HEK293 (cell line): ENCODE measurements around the gene GIGYF1.

Experiments used
- CTCF ChIA-PET: fragments of 350-600 bp; formaldehyde crosslinking; extraction: SDS; loops from one replicate; lab custom pipeline; 2021; ENCODE audit warnings: antibody characterized with exemption; lab: Yijun Ruan, JAX
- POLR2A ChIA-PET: fragments of 300-600 bp; formaldehyde crosslinking; extraction: SDS; loops from one replicate; lab custom pipeline; 2020; ENCODE audit warnings: antibody characterized with exemption, inconsistent platforms; lab: Yijun Ruan, JAX
- H3K27ac ChIP-seq: fragments of 200-500 bp; sonication (Bioruptor generic); 2 replicates; pipeline ENCODE4 v1.5.1; 2014; ENCODE audit warnings: low read depth, low read length, control low read depth, inconsistent platforms; ENCODE audit errors: extremely low read depth
- H3K36me3 ChIP-seq, 2 experiments: fragments of 200-500 bp in 1 of 2; sonication (Bioruptor generic) in 1 of 2; 1 replicate in 1 of 2; 2 replicates in 1 of 2; pipeline ENCODE4 v1.5.1; 2014 to 2017; ENCODE audit warnings: inconsistent platforms in 2 of 2, low read length in 2 of 2; ENCODE audit not compliant: control insufficient read depth in 2 of 2, insufficient read depth in 1 of 2
- H3K4me1 ChIP-seq: fragments of 200-500 bp; sonication (Bioruptor generic); 2 replicates; pipeline ENCODE4 v1.5.1; 2014; ENCODE audit warnings: mild to moderate bottlenecking, low read length, inconsistent platforms; ENCODE audit not compliant: control insufficient read depth, insufficient read depth
- H3K4me3 ChIP-seq: 2 replicates; pipeline ENCODE4 v1.5.1; 2011; ENCODE audit warnings: low read depth, mild to moderate bottlenecking, control low read depth, low read length, moderate library complexity
- H3K9me3 ChIP-seq: fragments of 200-500 bp; sonication (Bioruptor generic); 2 replicates; pipeline ENCODE4 v1.5.1; 2014; ENCODE audit warnings: low read depth, low read length, inconsistent platforms; ENCODE audit not compliant: control insufficient read depth, insufficient read depth
- KLF16 ChIP-seq: fragments of 450-650 bp; formaldehyde crosslinking; IDR thresholded peaks from 2 replicates; pipeline ENCODE4 v1.5.1; 2017; ENCODE audit warnings: missing biosample characterization, missing genetic modification characterization
- PATZ1 ChIP-seq: fragments of 450-650 bp; formaldehyde crosslinking; IDR thresholded peaks from 2 replicates; pipeline ENCODE4 v1.5.1; 2016; ENCODE audit warnings: missing biosample characterization, missing genetic modification characterization
- PBX3 ChIP-seq: sonication (generic); formaldehyde crosslinking; IDR thresholded peaks from 2 replicates; pipeline ENCODE4 v1.8.1; 2022; ENCODE audit warnings: mild to moderate bottlenecking, moderate library complexity, missing genetic modification reagents
- PRDM10 ChIP-seq: fragments of 450-650 bp; formaldehyde crosslinking; IDR thresholded peaks from 2 replicates; pipeline ENCODE4 v1.5.1; 2016; ENCODE audit warnings: missing biosample characterization, missing genetic modification characterization
- SP7 ChIP-seq: fragments of 450-650 bp; formaldehyde crosslinking; IDR thresholded peaks from 2 replicates; pipeline ENCODE4 v1.5.1; 2016; ENCODE audit warnings: missing biosample characterization, missing genetic modification characterization
- ZBTB20 ChIP-seq: fragments of 450-650 bp; formaldehyde crosslinking; IDR thresholded peaks from 2 replicates; pipeline ENCODE4 v1.5.1; 2016; ENCODE audit warnings: missing biosample characterization, missing genetic modification characterization
- ZNF324 ChIP-seq: fragments of 450-650 bp; formaldehyde crosslinking; IDR thresholded peaks from 2 replicates; pipeline ENCODE4 v1.5.1; 2016; ENCODE audit warnings: missing biosample characterization, missing genetic modification characterization
- ZNF548 ChIP-seq: fragments of 450-650 bp; formaldehyde crosslinking; IDR thresholded peaks from 2 replicates; pipeline ENCODE4 v1.5.1; 2016; ENCODE audit warnings: missing biosample characterization, missing genetic modification characterization
- ZNF600 ChIP-seq: fragments of 450-650 bp; formaldehyde crosslinking; IDR thresholded peaks from 2 replicates; pipeline ENCODE4 v1.5.1; 2016; ENCODE audit warnings: missing biosample characterization, missing genetic modification characterization
- ZNF660 ChIP-seq: fragments of 450-650 bp; IDR thresholded peaks from 2 replicates; pipeline ENCODE4 v1.5.1; 2018; ENCODE audit warnings: missing biosample characterization, mild to moderate bottlenecking, missing genetic modification characterization
- ZNF677 ChIP-seq: fragments of 450-650 bp; IDR thresholded peaks from 2 replicates; pipeline ENCODE4 v1.5.0; 2018; ENCODE audit warnings: missing biosample characterization, mild to moderate bottlenecking, missing genetic modification characterization, moderate library complexity
- ZNF776 ChIP-seq: fragments of 450-650 bp; formaldehyde crosslinking; IDR thresholded peaks from 2 replicates; pipeline ENCODE4 v1.5.0; 2017; ENCODE audit warnings: missing biosample characterization, missing genetic modification characterization, borderline replicate concordance
- ZSCAN23 ChIP-seq: fragments of 450-650 bp; formaldehyde crosslinking; IDR thresholded peaks from 2 replicates; pipeline ENCODE4 v1.5.1; 2016; ENCODE audit warnings: missing biosample characterization, missing genetic modification characterization
- TF ChIP-seq, protein P1 (sequence below): fragments of 450-650 bp; formaldehyde crosslinking; IDR thresholded peaks from 2 replicates; pipeline ENCODE4 v1.5.1; 2016; ENCODE audit warnings: missing biosample characterization, missing genetic modification characterization, borderline replicate concordance

Gene GIGYF1

GRCh38 chr7:100678291-100678984 lies 15.6 kb downstream of the GIGYF1 start:
- Histone ChIP-seq H3K9me3 (no peaks in the 10 kb centered on the region), H3K27ac (no peak overlapping the region), H3K4me3 (no peak overlapping the region), H3K36me3 (peaks cover 0 to 63% of the 10 kb centered on the region in 2 experiments; a peak in 2 of 3 replicates), H3K4me1 (peaks cover 6% of the 10 kb centered on the region; the same call in 1 of the 2 replicates)
- POLR2A ChIA-PET, result interaction anchor here (0.6 to 1.6 kb wide), 6 partner anchors 15 to 213 kb away, joined by 3 to 7 read pairs (median 3); partner anchors contain the start of genes FBXO24, LRCH4, MOSPD3 and POP7
- CTCF ChIA-PET, result interaction anchor here (0.6 to 8.4 kb wide), 3 partner anchors 13 to 121 kb away, joined by 3 to 77 read pairs (median 4); partner anchors contain the start of gene POP7
- TF ChIP-seq ZNF776, result no peak
- TF ChIP-seq ZNF660, result no peak
- TF ChIP-seq ZNF548 (tag by site-specific recombination), result no peak
- no peak for TF ChIP-seq ZNF324 (tag by site-specific recombination)
- no peak for TF ChIP-seq ZSCAN23 (tag by site-specific recombination)
- 0 out of 2 replicates have a peak, but pooled peaks have one; percentile 12 for TF ChIP-seq PATZ1 (tag by site-specific recombination)
- TF ChIP-seq, protein P1, sequence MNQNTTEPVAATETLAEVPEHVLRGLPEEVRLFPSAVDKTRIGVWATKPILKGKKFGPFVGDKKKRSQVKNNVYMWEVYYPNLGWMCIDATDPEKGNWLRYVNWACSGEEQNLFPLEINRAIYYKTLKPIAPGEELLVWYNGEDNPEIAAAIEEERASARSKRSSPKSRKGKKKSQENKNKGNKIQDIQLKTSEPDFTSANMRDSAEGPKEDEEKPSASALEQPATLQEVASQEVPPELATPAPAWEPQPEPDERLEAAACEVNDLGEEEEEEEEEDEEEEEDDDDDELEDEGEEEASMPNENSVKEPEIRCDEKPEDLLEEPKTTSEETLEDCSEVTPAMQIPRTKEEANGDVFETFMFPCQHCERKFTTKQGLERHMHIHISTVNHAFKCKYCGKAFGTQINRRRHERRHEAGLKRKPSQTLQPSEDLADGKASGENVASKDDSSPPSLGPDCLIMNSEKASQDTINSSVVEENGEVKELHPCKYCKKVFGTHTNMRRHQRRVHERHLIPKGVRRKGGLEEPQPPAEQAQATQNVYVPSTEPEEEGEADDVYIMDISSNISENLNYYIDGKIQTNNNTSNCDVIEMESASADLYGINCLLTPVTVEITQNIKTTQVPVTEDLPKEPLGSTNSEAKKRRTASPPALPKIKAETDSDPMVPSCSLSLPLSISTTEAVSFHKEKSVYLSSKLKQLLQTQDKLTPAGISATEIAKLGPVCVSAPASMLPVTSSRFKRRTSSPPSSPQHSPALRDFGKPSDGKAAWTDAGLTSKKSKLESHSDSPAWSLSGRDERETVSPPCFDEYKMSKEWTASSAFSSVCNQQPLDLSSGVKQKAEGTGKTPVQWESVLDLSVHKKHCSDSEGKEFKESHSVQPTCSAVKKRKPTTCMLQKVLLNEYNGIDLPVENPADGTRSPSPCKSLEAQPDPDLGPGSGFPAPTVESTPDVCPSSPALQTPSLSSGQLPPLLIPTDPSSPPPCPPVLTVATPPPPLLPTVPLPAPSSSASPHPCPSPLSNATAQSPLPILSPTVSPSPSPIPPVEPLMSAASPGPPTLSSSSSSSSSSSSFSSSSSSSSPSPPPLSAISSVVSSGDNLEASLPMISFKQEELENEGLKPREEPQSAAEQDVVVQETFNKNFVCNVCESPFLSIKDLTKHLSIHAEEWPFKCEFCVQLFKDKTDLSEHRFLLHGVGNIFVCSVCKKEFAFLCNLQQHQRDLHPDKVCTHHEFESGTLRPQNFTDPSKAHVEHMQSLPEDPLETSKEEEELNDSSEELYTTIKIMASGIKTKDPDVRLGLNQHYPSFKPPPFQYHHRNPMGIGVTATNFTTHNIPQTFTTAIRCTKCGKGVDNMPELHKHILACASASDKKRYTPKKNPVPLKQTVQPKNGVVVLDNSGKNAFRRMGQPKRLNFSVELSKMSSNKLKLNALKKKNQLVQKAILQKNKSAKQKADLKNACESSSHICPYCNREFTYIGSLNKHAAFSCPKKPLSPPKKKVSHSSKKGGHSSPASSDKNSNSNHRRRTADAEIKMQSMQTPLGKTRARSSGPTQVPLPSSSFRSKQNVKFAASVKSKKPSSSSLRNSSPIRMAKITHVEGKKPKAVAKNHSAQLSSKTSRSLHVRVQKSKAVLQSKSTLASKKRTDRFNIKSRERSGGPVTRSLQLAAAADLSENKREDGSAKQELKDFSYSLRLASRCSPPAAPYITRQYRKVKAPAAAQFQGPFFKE (tag by site-specific recombination), result no peak
- peak; percentile 78 for TF ChIP-seq ZNF600 (tag by site-specific recombination)
- TF ChIP-seq ZBTB20 (tag by site-specific recombination), result 0 out of 2 replicates have a peak, but pooled peaks have one; percentile 8
- TF ChIP-seq ZNF677 (tag by site-specific recombination), result no peak

DNA sequence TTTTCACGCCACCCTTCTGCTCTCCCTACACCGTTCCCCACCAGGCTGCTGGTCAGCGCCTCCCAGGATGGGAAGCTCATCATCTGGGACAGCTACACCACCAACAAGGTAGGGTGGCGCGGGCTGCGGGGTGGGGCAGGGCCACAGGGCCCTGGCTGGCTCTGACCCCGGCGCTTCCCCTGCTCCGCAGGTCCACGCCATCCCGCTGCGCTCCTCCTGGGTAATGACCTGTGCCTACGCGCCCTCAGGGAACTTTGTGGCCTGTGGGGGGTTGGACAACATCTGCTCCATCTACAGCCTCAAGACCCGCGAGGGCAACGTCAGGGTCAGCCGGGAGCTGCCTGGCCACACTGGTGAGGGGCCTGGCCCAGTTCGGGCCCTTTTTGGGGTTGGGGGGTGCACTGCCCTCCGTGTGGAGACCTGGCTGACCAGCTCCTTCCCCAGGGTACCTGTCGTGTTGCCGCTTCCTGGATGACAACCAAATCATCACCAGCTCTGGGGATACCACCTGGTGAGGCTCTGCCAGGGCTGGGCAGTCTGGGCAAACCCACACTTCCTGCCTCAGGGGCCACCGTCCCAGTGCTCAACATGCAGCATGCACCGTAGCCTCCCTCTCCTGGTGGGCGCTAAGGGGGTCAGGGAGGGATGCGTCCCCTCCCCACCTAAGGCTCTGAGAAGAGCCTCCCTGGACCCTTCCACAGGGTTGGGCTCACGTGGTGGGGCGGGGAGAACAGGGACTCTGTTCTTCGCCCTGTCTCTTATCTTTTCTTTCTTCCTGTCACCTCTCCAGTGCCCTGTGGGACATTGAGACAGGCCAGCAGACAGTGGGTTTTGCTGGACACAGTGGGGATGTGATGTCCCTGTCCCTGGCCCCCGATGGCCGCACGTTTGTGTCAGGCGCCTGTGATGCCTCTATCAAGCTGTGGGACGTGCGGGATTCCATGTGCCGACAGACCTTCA lies 16.5 kb downstream of the GIGYF1 start:
- ChIA-PET CTCF (interaction anchor here (0.6 to 8.4 kb wide), 6 partner anchors 14 to 273 kb away, joined by 3 to 77 read pairs (median 4); partner anchors contain the start of gene POP7), POLR2A (interaction anchor here (0.6 to 3.8 kb wide), 7 partner anchors 15 to 214 kb away, joined by 3 to 26 read pairs (median 3); partner anchors contain the start of genes FBXO24, LRCH4, MOSPD3 and POP7)
- Histone ChIP-seq H3K4me1 (peaks cover 6% of the 10 kb centered on the region; the same call in 1 of the 2 replicates), H3K36me3 (peaks cover 0 to 56% of the 10 kb centered on the region in 2 experiments; a peak in 2 of 3 replicates), H3K9me3 (no peaks in the 10 kb centered on the region), H3K27ac (peak overlapping the region; percentile 48; the same call in 1 of the 2 replicates), H3K4me3 (no peak overlapping the region)
- TF ChIP-seq KLF16 (tag by site-specific recombination) (no peak), PRDM10 (peak; percentile 16; the same call in 1 of the 2 replicates), PBX3 (CRISPR knock-in tag) (0 out of 2 replicates have a peak, but pooled peaks have one; percentile 18), SP7 (tag by site-specific recombination) (no peak)
